Duodenal mucosa (tissue), 2 donors: ENCODE results near the gene UCP2.

ENCODE experiments used
- H3K27ac ChIP-seq: one replicate; pipeline ENCODE4 v1.7.0; 2013; ENCODE audit warnings: low read depth, low read length
- H3K27me3 ChIP-seq, 2 donors: one replicate each; pipeline ENCODE4 v1.7.0; 2013; ENCODE audit warnings: low read length in 2 of 2, control low read depth in 1 of 2; ENCODE audit not compliant: insufficient read depth in 2 of 2, control insufficient read depth in 1 of 2
- H3K36me3 ChIP-seq, 2 donors: one replicate each; pipeline ENCODE4 v1.7.0; 2013; ENCODE audit warnings: low read length in 2 of 2, control low read depth in 1 of 2; ENCODE audit not compliant: insufficient read depth in 2 of 2, control insufficient read depth in 1 of 2
- H3K4me1 ChIP-seq, 2 donors: one replicate each; pipeline ENCODE4 v1.7.0; 2013; ENCODE audit warnings: low read length in 2 of 2, control low read depth in 1 of 2; ENCODE audit not compliant: insufficient read depth in 2 of 2, control insufficient read depth in 1 of 2
- H3K4me3 ChIP-seq, 2 donors: one replicate each; pipeline ENCODE4 v1.7.0; 2013; ENCODE audit warnings: low read length in 2 of 2, low read depth in 1 of 2
- H3K9ac ChIP-seq, 2 donors: one replicate each; pipeline ENCODE4 v1.7.0; 2013; ENCODE audit warnings: low read length in 2 of 2, low read depth in 1 of 2
- H3K9me3 ChIP-seq, 2 donors: one replicate each; pipeline ENCODE4 v1.7.0; 2013; ENCODE audit warnings: low read length in 2 of 2, control low read depth in 1 of 2; ENCODE audit not compliant: control insufficient read depth in 1 of 2

UCP2 gene

DNA sequence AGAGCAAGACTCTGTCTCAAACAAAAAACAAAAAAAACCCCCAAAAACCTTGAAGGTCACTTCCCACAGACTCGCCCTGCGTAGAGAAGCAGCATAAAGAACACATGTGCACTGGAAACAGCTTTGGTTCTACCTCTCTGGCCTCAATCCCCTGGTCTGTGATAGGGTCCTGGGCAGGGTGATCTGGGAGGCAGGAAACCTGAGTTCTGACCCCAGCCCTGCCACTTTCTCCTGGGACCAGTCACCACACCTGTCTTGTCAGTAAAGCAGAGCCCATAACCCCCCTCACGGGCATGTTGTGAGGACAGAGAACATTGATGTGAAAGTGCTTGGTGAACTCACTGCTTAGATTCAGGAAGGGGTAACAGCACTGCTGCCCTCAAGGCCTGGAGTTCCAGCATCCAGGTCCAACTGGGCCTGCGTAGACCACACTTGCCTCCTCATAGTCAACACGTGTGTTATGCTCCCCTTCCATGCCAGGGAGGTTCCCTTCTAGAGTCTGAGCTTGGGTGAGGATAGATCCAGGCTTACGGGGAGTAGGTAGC is 11.4 kb downstream of the UCP2 start:
- Histone ChIP-seq H3K27ac (no peak overlapping the region), H3K9ac (no peak overlapping the region), H3K4me1 (peaks cover 20 to 29% of the 10 kb centered on the region in 2 donors), H3K27me3 (no peaks in the 10 kb centered on the region), H3K36me3 (peaks cover 16 to 20% of the 10 kb centered on the region in 2 donors), H3K4me3 (no peak overlapping the region), H3K9me3 (no peaks in the 10 kb centered on the region)

DNA sequence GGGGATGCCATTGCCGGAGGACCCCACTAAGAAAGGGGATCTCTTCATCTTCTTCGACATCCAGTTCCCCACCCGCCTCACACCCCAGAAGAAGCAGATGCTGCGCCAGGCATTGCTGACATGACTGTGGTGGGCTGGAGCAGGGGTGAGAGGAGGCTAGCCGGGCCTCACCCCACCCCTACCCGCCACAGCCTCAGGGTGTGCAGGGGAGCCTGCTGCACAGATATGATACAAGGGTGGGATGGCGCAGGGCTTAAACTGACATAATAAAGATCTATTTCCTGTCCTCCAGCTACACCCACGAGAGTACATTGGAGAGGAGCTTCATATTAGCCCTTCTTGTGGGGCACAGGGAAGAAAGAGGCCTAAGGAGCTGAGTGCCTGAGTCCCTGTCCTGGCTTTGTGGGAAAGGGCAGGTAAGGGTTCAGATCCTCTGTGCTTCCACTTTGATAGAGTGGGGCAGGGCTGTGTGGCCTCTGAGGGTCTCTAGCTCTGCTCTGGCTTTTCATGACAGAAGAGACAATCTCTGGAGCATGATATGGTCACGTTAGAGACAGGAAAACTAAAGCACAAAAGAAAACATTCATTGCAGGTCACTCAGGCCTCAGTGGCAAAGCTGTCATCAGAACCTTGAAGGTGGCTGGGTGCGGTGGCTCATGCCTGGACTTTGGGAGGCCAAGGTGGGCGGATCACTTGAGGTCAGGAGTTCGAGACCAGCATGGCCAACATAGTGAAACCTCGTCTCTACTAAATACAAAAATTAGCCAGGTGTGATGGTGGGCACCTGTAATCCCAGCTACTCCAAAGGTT is 12.4 kb downstream of the UCP2 start:
- H3K9ac ChIP-seq, result no peak overlapping the region
- H3K27ac ChIP-seq, result no peak overlapping the region
- peaks cover 9 to 10% of the 10 kb centered on the region in 2 donors for H3K36me3 ChIP-seq
- H3K4me1 ChIP-seq, result peaks cover 20 to 26% of the 10 kb centered on the region in 2 donors
- no peak overlapping the region for H3K4me3 ChIP-seq
- H3K9me3 ChIP-seq, result no peaks in the 10 kb centered on the region
- H3K27me3 ChIP-seq, result no peaks in the 10 kb centered on the region

DNA sequence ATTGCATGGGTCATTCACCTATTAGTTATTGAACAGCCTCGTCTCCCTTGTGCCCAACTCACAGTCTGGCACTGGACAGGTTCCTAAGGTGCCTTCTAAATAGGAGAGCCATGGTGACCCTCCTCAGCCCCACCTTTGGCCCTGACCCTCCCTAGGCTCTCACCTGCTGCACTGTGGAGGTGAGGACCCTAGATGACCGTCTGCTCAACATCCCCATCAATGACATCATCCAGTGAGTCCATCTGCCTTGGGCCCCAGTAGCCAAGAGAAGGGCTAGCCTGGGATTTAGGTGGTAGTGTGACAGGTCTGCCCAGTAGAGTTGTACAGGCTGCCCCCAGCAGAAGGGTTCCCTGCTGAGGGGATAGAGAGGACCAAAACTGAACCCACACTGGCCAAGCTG is 13.6 kb downstream of the UCP2 start:
- H3K36me3 ChIP-seq, result peaks cover 0 to under 1% of the 10 kb centered on the region in 2 donors
- H3K27ac ChIP-seq, result no peak overlapping the region
- H3K9me3 ChIP-seq, result no peaks in the 10 kb centered on the region
- no peaks in the 10 kb centered on the region for H3K27me3 ChIP-seq
- H3K4me1 ChIP-seq, result peaks cover 16 to 19% of the 10 kb centered on the region in 2 donors
- no peak overlapping the region for H3K4me3 ChIP-seq
- no peak overlapping the region for H3K9ac ChIP-seq

DNA sequence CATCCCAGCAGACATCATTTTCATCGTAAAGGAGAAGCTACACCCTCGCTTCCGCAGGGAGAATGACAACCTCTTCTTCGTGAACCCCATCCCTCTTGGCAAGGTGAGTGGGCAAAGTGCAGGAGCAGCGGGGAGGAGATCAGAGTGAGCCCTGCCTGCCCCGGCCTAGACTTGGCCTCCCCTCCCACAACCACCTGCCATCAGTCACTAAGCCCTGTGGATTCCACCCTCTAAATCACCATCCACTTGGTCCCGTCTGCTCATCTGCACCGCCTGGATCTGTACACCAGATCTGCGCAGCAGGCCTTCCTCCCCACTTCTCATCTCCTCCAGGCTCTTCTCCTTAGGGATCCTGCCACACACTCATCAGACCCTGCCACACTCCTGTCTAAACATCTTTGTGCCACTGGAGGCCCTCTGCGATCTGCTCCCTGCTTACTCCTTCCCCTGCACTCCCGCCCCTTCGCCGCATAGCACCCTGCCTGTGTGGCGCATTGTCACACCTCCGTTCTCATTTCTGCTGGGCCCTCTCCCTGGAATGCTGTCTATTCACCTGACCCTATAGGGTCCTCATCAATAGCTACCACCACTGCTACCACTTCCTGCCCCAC is 14.2 kb downstream of the UCP2 start:
- Histone ChIP-seq H3K27ac (no peak overlapping the region), H3K36me3 (no peaks in the 10 kb centered on the region), H3K9me3 (no peaks in the 10 kb centered on the region), H3K4me3 (no peak overlapping the region), H3K27me3 (no peaks in the 10 kb centered on the region), H3K9ac (no peak overlapping the region), H3K4me1 (peaks cover 10 to 12% of the 10 kb centered on the region in 2 donors)

DNA sequence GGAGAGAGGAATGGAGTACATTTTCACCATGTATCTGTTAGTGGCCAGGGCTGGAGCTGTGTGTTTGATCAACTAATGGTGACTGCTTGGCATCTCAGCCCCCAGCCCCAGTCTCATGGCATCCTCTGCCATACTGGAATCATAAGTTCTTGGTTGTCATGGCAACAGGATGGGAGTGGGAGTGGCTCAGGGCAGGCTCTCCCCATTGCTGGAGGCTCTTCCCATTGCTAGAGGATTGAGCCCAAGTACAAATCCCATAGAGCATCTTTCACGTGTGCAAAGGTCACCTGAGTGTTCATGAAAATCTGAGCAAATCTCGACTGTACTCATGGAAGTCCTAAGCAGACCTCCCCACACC is 16.9 kb downstream of the UCP2 start:
- peaks cover 0 to 5% of the 10 kb centered on the region in 2 donors for H3K4me1 ChIP-seq
- no peaks in the 10 kb centered on the region for H3K36me3 ChIP-seq
- no peak overlapping the region for H3K27ac ChIP-seq
- no peaks in the 10 kb centered on the region for H3K27me3 ChIP-seq
- no peak overlapping the region for H3K4me3 ChIP-seq
- no peak overlapping the region for H3K9ac ChIP-seq
- no peaks in the 10 kb centered on the region for H3K9me3 ChIP-seq

DNA sequence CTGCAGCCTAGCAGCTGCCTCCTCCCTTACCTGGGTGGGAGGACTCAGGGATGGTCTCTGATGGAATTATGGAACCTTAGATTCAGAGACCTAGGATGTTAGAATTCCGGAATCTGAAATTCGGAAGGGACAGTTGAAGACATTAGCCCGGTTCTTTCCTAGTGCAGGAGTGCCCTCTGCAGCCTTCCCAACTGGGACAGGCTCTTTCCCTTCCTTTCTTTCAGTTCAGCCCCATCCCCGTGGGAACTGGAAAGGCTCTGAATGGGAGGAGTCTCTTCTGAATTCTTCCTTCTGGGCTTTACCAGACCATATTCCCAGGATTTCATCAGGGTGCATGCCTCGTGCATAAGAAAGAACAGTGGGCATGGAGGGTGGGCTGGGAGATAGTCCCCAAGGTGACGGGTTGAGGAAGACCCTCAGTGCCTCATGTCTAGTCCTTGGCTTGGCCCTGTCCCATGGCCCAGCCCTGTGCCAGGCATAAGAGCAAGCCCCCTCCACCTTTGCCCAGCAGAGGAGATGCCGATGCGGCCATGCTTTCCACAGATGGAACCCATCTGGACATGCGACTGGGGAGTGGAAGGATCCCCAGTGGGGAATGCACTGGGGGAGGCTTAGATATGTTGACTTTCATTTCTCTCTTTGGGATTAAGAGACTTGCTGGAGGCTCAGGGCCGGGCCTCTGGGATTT is 17.4 kb downstream of the UCP2 start:
- Histone ChIP-seq H3K27ac (no peak overlapping the region), H3K36me3 (no peaks in the 10 kb centered on the region), H3K9me3 (no peaks in the 10 kb centered on the region), H3K27me3 (no peaks in the 10 kb centered on the region), H3K9ac (no peak overlapping the region), H3K4me1 (peaks cover 0 to 5% of the 10 kb centered on the region in 2 donors), H3K4me3 (no peak overlapping the region)

DNA sequence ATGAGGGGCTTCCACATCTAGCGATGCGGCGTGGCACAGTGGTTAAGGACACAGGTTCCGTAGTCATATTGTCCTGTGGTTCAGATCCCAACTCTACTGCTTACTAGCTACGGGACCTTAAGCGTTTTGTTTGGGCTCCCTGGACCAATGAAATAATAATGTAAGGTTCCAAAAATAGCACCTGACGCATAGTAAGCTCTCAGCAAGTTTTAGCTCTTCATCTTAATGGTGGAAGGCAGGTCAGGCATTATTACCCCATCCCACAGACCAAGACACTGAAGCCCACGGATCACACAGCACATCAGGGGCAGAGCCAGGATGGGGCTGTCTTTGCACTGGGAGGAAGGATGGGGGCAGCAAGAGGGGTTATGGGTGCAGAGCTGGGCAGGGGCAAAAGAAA is 18.8 kb downstream of the UCP2 start:
- peaks cover 0 to 5% of the 10 kb centered on the region in 2 donors for H3K4me1 ChIP-seq
- H3K36me3 ChIP-seq, result no peaks in the 10 kb centered on the region
- H3K27ac ChIP-seq, result no peak overlapping the region
- no peak overlapping the region for H3K4me3 ChIP-seq
- no peak overlapping the region for H3K9ac ChIP-seq
- no peaks in the 10 kb centered on the region for H3K9me3 ChIP-seq
- no peaks in the 10 kb centered on the region for H3K27me3 ChIP-seq

DNA sequence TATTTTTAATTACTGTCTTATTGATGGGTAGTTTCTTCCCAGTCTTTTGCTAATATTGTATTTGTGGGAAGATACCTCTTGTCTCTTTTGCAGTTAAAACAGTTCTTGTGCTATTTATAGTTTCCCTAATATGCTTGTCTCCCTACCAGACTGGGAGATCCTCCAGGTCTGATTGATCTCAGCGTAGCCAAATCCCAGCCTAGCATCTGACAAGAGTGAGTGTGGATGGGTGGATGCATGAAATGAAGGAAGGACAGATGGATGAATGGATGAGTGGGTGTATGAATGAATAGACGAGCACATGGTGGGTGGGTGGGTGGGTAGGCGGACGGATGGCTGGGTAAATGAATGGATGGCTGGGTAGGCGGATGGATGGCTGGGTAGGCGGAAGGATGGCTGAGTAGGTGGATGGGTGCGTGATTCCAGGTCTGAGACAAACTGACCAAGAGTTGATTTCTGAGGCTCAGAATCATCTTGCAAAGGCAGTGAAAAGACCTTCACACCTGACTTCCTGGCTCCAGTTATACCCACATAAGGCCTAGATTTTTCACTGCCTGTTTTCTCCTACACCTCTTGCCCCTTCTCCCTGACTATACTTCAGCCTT is 20.4 kb downstream of the UCP2 start:
- H3K4me1 ChIP-seq, result peaks cover 10 to 12% of the 10 kb centered on the region in 2 donors
- H3K4me3 ChIP-seq, result no peak overlapping the region
- H3K9ac ChIP-seq, result no peak overlapping the region
- H3K27ac ChIP-seq, result no peak overlapping the region
- no peaks in the 10 kb centered on the region for H3K27me3 ChIP-seq
- H3K9me3 ChIP-seq, result no peaks in the 10 kb centered on the region
- H3K36me3 ChIP-seq, result no peaks in the 10 kb centered on the region

DNA sequence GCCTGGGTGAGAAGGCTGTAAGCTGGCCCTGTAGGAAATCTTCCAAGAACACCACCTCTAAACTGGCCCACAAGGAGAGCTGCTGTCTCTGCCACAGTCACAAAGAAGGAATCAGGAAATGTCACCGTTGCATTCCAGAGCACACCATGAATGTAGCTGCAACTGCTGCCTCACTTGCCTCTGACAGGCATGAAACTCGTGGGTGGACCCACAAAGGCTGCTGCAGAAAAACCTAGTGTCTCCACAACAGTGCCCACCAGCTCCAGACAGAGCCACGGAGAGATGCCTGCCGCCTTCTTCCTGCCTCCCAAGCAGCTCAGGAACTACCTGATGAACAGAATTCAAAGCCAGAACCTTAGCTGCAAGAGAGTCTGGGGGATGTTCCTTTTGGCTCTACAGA is 21.3 kb downstream of the UCP2 start:
- Histone ChIP-seq H3K27me3 (no peaks in the 10 kb centered on the region), H3K36me3 (no peaks in the 10 kb centered on the region), H3K4me1 (peaks cover 11 to 15% of the 10 kb centered on the region in 2 donors), H3K4me3 (no peak overlapping the region), H3K9ac (no peak overlapping the region), H3K9me3 (no peaks in the 10 kb centered on the region), H3K27ac (no peak overlapping the region)
